Measurements from ENCODE around the gene KRT3. TPM values are rescaled to one million over a fixed set of nuclear protein-coding genes. Genes with fewer than 3 reads are reported as not detected.

KRT3 gene
- total and polyA plus RNA-seq, 5 donors from 2014 or later, result not detected

DNA sequence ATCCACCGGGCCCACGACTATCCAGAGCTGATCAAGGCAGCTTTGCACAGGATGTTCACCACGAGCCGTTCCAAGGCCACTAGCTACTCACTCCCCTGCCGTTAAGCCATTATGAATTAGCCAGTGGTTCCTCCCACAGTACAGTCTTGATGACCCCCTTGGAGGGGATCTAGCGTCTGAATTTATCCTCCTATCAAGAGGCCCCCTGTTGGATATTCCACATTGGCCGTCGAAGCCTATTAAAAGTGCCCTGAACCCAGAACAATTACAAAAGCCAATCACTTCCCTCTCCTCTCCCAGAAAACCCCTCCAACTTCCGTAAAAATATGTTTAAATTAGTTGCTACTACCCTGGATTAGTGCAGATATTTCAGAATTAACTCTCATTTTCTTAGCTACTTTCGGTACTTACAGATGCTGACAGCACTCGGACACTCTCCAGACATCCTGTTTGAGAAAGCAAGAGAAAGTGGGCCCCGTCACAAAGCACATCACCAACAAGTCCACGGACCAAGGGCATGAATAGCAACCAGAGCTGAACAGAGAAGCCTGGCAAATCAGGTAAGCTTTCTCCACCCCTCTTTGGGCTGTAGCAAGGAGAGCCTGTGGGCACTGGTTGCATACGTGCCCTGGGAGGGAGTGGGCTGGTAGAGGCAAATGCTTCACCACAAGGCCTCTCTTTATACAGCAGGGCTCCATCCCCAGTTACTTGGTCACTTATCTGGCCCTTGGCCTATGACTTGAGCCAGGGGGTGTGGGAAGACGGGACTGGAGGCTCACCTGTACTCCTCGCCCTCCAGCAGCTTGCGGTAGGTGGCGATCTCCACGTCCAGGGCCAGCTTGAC lies 5.3 kb downstream of the KRT3 start:
- no peak overlapping the region for H3K27ac Mint-ChIP-seq
- no peak for ATAC-seq (ENCODE audit: low read depth in 2 of 2)
- H3K4me1 Mint-ChIP-seq, result peaks cover 0 to 10% (median 0%) of the 10 kb centered on the region in 4 donors
- Histone ChIP-seq H3K4me3 (ENCODE audit: low read depth, low read length) (no peak overlapping the region), H3K36me3 (ENCODE audit: control insufficient read depth, insufficient read depth, low read length) (no peaks in the 10 kb centered on the region), H3K4me1 (ENCODE audit: control insufficient read depth, insufficient read depth, low read length, poor library complexity, severe bottlenecking) (no peaks in the 10 kb centered on the region), H3K27me3 (ENCODE audit: control insufficient read depth, insufficient read depth, low read length) (no peaks in the 10 kb centered on the region), H3K9me3 (ENCODE audit: control insufficient read depth in 2 of 2, low read length in 2 of 2) (no peaks in the 10 kb centered on the region), H3K27ac (ENCODE audit: insufficient read depth, low read length, poor library complexity, severe bottlenecking) (no peak overlapping the region)
- H3K4me3 Mint-ChIP-seq, result no peak overlapping the region
- no peaks in the 10 kb centered on the region for H3K36me3 Mint-ChIP-seq
- DNase-seq, result no peak
- H3K27me3 Mint-ChIP-seq, result peaks cover 25% of the 10 kb centered on the region
- H3K9me3 Mint-ChIP-seq, result peaks cover 0 to 3% (median 0%) of the 10 kb centered on the region in 7 donors

DNA sequence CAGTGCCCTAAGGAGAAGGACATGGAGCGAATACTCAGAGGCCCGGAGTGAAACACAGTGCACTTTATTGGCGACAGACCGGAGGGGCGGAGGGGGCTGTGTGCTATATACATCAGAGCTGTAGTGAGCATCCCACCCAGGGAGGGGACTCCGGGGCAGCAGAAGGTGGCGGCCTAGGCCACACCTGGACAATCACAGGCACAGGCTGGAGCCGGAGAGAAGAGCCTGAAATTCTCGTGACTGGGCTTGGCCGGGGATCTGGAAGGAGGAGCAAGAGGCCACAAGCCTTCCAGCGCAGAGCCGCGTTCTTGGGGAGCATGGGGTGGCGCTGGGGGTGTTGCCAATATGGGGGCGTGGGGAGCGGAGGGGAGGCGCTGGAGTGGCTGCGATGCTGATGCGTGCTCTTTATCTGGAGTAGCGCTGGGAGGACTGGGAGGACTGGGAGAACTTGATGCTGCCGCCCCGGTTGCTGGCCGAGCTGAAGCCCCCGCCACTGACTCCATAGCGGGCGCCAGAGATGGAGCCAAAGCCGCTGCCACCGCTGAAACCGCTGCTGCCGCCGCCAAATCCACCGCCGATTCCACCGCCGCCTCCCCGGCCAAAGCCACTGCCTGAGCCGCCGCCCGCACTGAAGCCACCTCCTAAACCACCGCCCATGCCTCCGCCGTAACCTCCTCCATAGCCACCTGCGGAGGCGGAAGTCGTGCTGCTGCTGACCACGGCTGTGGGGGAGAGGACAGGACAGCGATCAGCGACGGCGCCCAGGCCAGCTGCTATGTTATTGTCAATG lies 6.1 kb downstream of the KRT3 start:
- H3K4me1 ChIP-seq (ENCODE audit: control insufficient read depth, insufficient read depth, low read length, poor library complexity, severe bottlenecking), result no peaks in the 10 kb centered on the region
- Mint-ChIP-seq H3K4me1 (peaks cover 0 to 10% (median 0%) of the 10 kb centered on the region in 4 donors), H3K27me3 (peaks cover 25% of the 10 kb centered on the region), H3K9me3 (peaks cover 0 to 3% (median 0%) of the 10 kb centered on the region in 7 donors), H3K27ac (no peak overlapping the region), H3K4me3 (no peak overlapping the region), H3K36me3 (no peaks in the 10 kb centered on the region)
- no peak for ATAC-seq (ENCODE audit: low read depth in 2 of 2)
- no peaks in the 10 kb centered on the region for H3K36me3 ChIP-seq (ENCODE audit: control insufficient read depth, insufficient read depth, low read length)
- no peak overlapping the region for H3K27ac ChIP-seq (ENCODE audit: insufficient read depth, low read length, poor library complexity, severe bottlenecking)
- peak in 1 of 3 donors; percentile 4 for DNase-seq
- no peaks in the 10 kb centered on the region for H3K9me3 ChIP-seq (ENCODE audit: control insufficient read depth in 2 of 2, low read length in 2 of 2)
- H3K4me3 ChIP-seq (ENCODE audit: low read depth, low read length), result no peak overlapping the region
- H3K27me3 ChIP-seq (ENCODE audit: control insufficient read depth, insufficient read depth, low read length), result no peaks in the 10 kb centered on the region

DNA sequence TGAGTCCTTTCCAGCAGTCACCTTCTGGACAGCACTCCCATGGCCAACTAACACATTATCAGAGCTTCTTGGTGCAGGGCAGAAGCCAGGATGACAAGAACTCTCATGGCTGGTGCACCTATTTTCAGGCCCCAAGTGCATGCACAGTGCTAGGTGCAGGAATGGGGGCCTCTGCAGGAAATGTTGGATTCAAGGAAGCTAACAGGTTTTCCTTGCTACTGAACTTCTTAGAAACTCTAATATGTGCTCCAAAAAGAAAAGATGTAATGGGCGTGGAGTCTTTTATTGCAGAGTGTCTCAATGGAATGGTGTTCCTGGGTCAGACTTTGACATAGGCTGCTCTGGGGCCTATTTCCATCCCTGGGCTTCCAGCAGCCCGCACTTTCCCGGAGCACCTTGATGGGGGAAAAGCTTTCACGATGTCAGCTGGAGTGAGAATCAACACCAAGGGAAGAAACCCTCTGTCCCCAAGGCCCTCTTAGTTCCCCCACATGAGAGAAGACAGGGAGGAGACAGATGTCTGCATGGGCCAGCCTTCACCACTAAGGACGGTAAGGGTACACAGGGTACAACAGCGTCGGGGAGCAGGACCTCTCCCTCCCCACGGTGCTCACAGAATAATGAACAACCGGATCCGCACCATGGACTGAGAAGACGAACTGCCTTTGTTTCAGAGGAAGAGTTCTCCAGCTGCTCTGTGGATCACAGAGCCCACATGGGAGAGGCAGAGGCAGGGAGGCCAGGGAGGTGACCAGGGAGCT lies 6.9 kb downstream of the KRT3 start:
- Histone ChIP-seq H3K9me3 (ENCODE audit: control insufficient read depth in 2 of 2, low read length in 2 of 2) (no peaks in the 10 kb centered on the region), H3K27me3 (ENCODE audit: control insufficient read depth, insufficient read depth, low read length) (no peaks in the 10 kb centered on the region), H3K4me1 (ENCODE audit: control insufficient read depth, insufficient read depth, low read length, poor library complexity, severe bottlenecking) (no peaks in the 10 kb centered on the region), H3K27ac (ENCODE audit: insufficient read depth, low read length, poor library complexity, severe bottlenecking) (no peak overlapping the region), H3K4me3 (ENCODE audit: low read depth, low read length) (no peak overlapping the region), H3K36me3 (ENCODE audit: control insufficient read depth, insufficient read depth, low read length) (no peaks in the 10 kb centered on the region)
- no peak overlapping the region for H3K4me3 Mint-ChIP-seq
- DNase-seq (no peak), ATAC-seq (ENCODE audit: low read depth in 2 of 2) (no peak)
- peaks cover 25% of the 10 kb centered on the region for H3K27me3 Mint-ChIP-seq
- H3K4me1 Mint-ChIP-seq, result peaks cover 0 to 10% (median 0%) of the 10 kb centered on the region in 4 donors
- no peak overlapping the region for H3K27ac Mint-ChIP-seq
- H3K9me3 Mint-ChIP-seq, result peaks cover 0 to 3% (median 0%) of the 10 kb centered on the region in 7 donors
- no peaks in the 10 kb centered on the region for H3K36me3 Mint-ChIP-seq

DNA sequence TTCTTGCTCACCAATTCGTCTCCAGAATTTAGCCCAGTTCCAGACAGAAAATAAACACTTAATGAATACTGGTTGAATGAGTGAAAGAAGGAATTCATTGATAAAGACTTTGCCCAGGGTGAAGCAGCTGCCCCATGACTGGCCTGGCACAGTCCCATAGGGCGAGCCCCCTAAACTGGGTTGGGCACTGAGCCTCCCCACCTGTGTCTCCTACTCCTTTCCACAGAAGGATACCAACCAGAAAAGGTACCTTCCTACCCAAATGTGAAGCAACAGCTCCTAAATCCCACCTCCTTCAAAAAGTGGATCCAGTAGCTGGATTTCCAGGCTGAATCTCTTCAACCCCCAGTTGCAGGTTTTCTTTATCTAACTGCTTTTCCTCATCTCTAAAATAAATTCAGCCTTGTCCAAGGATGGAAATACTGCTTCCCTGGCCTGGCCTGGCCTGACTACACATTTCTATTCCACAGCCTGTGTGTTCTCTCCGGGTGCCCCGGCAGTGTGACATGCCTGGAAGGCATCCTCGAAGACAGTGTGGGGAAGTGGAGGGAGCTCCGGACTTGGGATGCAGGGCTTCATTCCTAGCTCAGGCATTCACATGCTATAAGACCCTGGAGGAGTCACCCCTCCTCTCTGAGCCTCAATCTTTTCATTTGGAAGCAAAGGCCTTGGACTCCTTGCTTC lies 7.6 kb downstream of the KRT3 start:
- no peak for ATAC-seq (ENCODE audit: low read depth in 2 of 2)

DNA sequence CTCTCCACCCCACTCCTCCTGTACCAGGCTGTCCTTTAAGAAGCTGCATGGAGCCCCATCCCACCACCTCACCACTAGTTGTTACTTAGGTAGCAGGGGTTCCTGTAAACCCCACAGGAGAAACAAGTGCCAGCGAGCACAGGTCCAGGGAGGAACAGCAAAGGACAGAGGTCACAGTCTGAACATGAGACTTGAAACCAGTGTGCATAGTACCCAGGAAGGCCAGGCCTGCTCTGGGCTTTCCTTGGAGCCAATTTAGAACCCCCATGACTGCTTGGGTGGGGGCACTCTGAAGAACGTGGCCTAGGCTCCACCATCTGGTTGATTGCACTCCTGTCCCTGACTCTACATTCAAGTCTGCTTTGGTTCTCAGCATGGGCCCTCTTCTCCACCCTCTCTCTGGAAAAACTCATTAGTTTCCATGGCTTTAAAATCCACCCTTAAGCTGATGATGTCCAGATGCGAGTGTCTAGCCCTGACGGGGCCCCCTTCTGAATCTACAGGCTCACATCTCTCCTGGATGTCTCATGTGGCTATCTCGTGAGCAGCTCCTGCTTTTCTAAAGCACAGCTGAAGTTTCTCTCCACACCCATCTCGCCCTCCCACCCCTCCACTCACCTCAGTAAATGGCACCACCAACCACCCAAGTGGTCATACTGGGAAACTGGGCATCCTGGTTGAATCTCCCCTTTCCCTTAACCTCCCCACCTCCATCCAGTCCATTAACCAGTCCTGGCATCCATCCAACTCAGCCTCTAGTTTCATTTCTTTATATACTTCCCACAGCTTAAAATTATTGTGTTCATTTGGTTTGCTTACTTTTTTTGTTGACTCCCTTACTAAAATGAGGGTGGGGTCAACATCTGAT lies 8.4 kb downstream of the KRT3 start:
- Mint-ChIP-seq H3K4me3 (no peak overlapping the region), H3K9me3 (peaks cover 0 to 3% (median 0%) of the 10 kb centered on the region in 7 donors), H3K27me3 (peaks cover 33% of the 10 kb centered on the region), H3K27ac (no peak overlapping the region), H3K36me3 (no peaks in the 10 kb centered on the region), H3K4me1 (peaks cover 0 to 10% (median 0%) of the 10 kb centered on the region in 4 donors)
- no peak overlapping the region for H3K27ac ChIP-seq (ENCODE audit: insufficient read depth, low read length, poor library complexity, severe bottlenecking)
- no peaks in the 10 kb centered on the region for H3K27me3 ChIP-seq (ENCODE audit: control insufficient read depth, insufficient read depth, low read length)
- H3K4me3 ChIP-seq (ENCODE audit: low read depth, low read length), result no peak overlapping the region
- ATAC-seq (ENCODE audit: low read depth in 2 of 2) (no peak), DNase-seq (no peak)
- H3K9me3 ChIP-seq (ENCODE audit: control insufficient read depth in 2 of 2, low read length in 2 of 2), result no peaks in the 10 kb centered on the region
- no peaks in the 10 kb centered on the region for H3K36me3 ChIP-seq (ENCODE audit: control insufficient read depth, insufficient read depth, low read length)
- no peaks in the 10 kb centered on the region for H3K4me1 ChIP-seq (ENCODE audit: control insufficient read depth, insufficient read depth, low read length, poor library complexity, severe bottlenecking)

More for the DNA sequence above, 7.6 kb downstream of the KRT3 start:
- H3K27ac ChIP-seq (ENCODE audit: insufficient read depth, low read length, poor library complexity, severe bottlenecking), result no peak overlapping the region
- no peaks in the 10 kb centered on the region for H3K36me3 ChIP-seq (ENCODE audit: control insufficient read depth, insufficient read depth, low read length)
- peaks cover 0 to 3% (median 0%) of the 10 kb centered on the region in 7 donors for H3K9me3 Mint-ChIP-seq
- no peak for DNase-seq
- no peaks in the 10 kb centered on the region for H3K4me1 ChIP-seq (ENCODE audit: control insufficient read depth, insufficient read depth, low read length, poor library complexity, severe bottlenecking)
- H3K4me1 Mint-ChIP-seq, result peaks cover 0 to 10% (median 0%) of the 10 kb centered on the region in 4 donors
- no peaks in the 10 kb centered on the region for H3K9me3 ChIP-seq (ENCODE audit: control insufficient read depth in 2 of 2, low read length in 2 of 2)
- no peak overlapping the region for H3K27ac Mint-ChIP-seq
- peaks cover 33% of the 10 kb centered on the region for H3K27me3 Mint-ChIP-seq
- no peaks in the 10 kb centered on the region for H3K27me3 ChIP-seq (ENCODE audit: control insufficient read depth, insufficient read depth, low read length)
- no peak overlapping the region for H3K4me3 Mint-ChIP-seq
- no peak overlapping the region for H3K4me3 ChIP-seq (ENCODE audit: low read depth, low read length)
- no peaks in the 10 kb centered on the region for H3K36me3 Mint-ChIP-seq

- Mint-ChIP-seq H3K27ac (no peak overlapping the region), H3K9me3 (peaks cover 0 to 3% (median 0%) of the 10 kb centered on the region in 7 donors), H3K27me3 (peaks cover 32% of the 10 kb centered on the region), H3K36me3 (no peaks in the 10 kb centered on the region), H3K4me3 (no peak overlapping the region), H3K4me1 (peaks cover 0 to 10% (median 0%) of the 10 kb centered on the region in 4 donors)
- ATAC-seq (ENCODE audit: low read depth in 2 of 2), result no peak
- H3K9me3 ChIP-seq (ENCODE audit: control insufficient read depth in 2 of 2, low read length in 2 of 2), result no peaks in the 10 kb centered on the region
- H3K4me1 ChIP-seq (ENCODE audit: control insufficient read depth, insufficient read depth, low read length, poor library complexity, severe bottlenecking), result no peaks in the 10 kb centered on the region
- H3K36me3 ChIP-seq (ENCODE audit: control insufficient read depth, insufficient read depth, low read length), result no peaks in the 10 kb centered on the region
- H3K27ac ChIP-seq (ENCODE audit: insufficient read depth, low read length, poor library complexity, severe bottlenecking), result no peak overlapping the region
- H3K27me3 ChIP-seq (ENCODE audit: control insufficient read depth, insufficient read depth, low read length), result peaks cover 3% of the 10 kb centered on the region
- DNase-seq, result no peak
- no peak overlapping the region for H3K4me3 ChIP-seq (ENCODE audit: low read depth, low read length)
These were observed 11.0 kb downstream of the KRT3 start for GRCh38 chr12:52784909-52785308.
